Mononuclear cell (primary cell): Measurements from ENCODE around the gene ZNRF4. TPM values are rescaled to one million over a fixed set of nuclear protein-coding genes. Genes with fewer than 3 reads are reported as not detected.

ENCODE experiments used
- H3K27me3 ChIP-seq: 2 replicates; pipeline ENCODE4 v1.6.0; 2011; ENCODE audit warnings: low read length, control low read depth; ENCODE audit not compliant: insufficient read depth
- H3K4me1 ChIP-seq: 2 replicates; pipeline ENCODE4 v1.5.1; 2011; ENCODE audit warnings: mild to moderate bottlenecking, low read length, control low read depth; ENCODE audit not compliant: insufficient read depth
- H3K4me3 ChIP-seq: 2 replicates; pipeline ENCODE4 v1.5.1; 2011; ENCODE audit warnings: mild to moderate bottlenecking, low read length, moderate library complexity
- H3K9me3 ChIP-seq: 2 replicates; pipeline ENCODE4 v1.5.1; 2011; ENCODE audit warnings: low read depth, mild to moderate bottlenecking, control low read depth, low read length
- total RNA-seq: library from RNA; depleted of rRNA; stranded (reverse); fragments of >200 nt; gene quantifications from one replicate; pipeline ENCODE4 v1.2.3, GENCODE V29; 2012

ZNRF4 gene
- total RNA-seq, 1 donor: not detected

DNA sequence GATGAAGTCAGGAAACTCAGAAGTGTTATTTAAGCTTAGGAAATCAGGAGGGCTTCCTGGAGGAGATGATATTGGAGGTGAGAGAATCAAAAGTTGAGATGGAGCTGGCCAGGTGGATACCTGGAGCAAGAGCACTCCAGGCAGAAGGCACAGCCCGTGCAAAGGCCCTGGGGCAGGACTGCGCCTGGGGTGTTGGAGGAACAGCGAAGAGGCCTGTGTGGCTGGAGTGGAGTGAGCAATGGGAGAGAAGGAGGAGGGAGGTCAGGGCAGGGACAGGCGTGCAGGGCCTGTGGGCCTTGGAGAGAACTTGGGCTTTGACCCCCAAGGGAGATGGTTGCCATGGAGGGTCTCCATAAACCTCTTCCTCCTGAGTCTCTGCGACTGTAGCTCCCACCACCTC is 42.1 kb downstream of the ZNRF4 start:
- H3K4me3 ChIP-seq: no peak overlapping the region
- no peaks in the 10 kb centered on the region for H3K4me1 ChIP-seq
- peaks cover 9% of the 10 kb centered on the region for H3K27me3 ChIP-seq
- no peaks in the 10 kb centered on the region for H3K9me3 ChIP-seq

DNA sequence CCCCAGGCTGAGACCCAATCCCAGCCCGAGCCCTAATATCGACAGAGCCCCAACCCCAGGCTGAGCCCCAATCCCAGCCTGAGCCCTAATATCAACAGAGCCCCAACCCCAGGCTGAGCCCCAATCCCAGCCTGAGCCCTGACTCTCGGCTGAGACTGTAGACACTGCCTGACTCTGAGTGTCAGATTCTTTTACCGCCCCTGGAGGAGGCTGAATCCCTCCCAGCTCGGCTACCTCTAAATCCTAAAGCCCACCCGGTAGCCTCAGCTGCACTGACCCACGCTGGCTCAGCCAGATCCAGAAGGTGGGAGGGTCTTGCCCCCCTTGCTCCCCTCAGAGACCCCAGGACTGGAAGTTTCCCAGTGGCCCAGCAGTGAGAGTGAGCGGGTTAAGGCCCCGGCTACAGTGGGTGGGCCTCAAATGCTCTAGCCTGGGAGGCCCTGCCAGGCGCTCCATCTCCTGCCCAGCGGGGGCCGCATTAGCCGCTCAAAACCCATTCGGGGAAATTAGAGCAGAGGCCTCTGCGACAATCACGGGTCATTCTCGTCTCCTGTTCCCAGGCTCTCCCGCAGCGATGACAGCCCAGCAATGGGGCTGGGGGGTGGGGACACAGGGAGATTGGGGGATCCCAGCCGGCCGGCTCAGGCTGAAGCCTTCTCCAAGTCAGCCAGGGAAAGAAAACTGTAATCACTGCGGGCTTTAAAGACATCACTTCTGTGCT is 43.8 kb downstream of the ZNRF4 start:
- Histone ChIP-seq H3K9me3 (no peaks in the 10 kb centered on the region), H3K4me1 (no peaks in the 10 kb centered on the region), H3K4me3 (no peak overlapping the region), H3K27me3 (no peaks in the 10 kb centered on the region)

DNA sequence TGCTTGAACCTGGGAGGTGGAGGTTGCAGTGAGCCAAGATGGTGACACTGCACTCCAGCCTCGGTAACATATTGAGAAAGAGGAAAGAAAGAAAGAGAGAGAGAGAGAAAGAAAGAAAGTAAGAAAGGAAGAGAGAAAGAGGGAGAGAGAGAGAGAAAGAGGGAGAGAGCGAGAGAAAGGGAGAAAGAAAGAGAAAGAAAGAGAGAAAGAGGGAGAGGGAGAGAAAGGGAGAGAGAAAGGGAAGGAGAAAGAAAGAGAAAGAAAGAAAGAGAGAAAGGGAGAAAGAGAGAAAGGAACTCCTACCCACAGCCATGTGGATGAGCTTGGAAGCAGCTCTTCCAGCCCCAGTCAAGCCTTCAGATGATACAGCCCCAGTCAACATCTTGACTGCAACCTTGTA is 46.7 kb downstream of the ZNRF4 start:
- Histone ChIP-seq H3K4me3 (no peak overlapping the region), H3K27me3 (no peaks in the 10 kb centered on the region), H3K4me1 (no peaks in the 10 kb centered on the region), H3K9me3 (no peaks in the 10 kb centered on the region)

DNA sequence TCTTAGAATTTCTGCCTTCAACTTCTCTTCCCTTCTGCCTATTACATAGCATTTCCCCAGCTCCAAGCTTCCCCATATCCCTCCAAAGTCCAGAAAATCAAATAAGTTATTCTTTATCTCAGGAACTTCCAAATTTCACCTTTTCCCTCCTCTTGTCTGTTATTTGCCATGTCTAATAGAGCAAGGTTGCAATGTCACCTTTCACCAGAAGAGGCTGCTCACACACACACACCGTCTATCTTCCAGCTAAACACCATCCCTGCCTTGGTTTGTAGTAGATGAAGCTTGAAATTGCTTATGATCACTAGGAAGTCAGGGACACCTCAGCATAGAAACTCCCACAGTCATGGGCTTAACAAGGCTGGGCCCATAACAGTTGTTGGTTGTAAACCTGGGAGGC is 48.4 kb downstream of the ZNRF4 start:
- Histone ChIP-seq H3K9me3 (no peaks in the 10 kb centered on the region), H3K4me3 (no peak overlapping the region), H3K4me1 (no peaks in the 10 kb centered on the region), H3K27me3 (no peaks in the 10 kb centered on the region)

DNA sequence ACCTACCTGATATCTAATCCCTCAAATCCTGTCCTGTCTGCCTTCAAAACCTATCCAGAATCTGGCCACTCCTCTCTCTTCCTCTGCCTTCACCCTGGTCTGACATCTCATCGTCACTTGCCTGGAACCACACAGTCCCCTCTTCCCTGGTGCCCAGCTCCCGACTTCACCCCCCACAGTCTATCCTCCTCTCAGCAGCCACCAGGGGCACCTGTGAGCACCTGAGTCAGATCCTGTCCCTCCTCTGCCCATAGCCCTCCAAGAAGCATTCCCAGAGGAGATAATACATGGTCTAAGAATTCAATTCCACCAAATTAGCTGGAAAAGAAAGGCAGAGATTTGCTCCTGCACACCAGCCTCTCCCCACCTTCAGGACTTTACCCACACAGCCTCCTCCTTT is 48.9 kb downstream of the ZNRF4 start:
- Histone ChIP-seq H3K27me3 (no peaks in the 10 kb centered on the region), H3K9me3 (no peaks in the 10 kb centered on the region), H3K4me3 (no peak overlapping the region), H3K4me1 (no peaks in the 10 kb centered on the region)

Other genes with a start within 250 kb of the ZNRF4 start
- 5.9 TPM for gene PTPRS, start 114.6 kb upstream of the ZNRF4 start, total RNA-seq
- 0.84 TPM for gene TINCR, start 112.5 kb downstream of the ZNRF4 start, total RNA-seq
- gene SAFB2, start 167.4 kb downstream of the ZNRF4 start, total RNA-seq: 107 TPM
- gene SAFB, start 167.7 kb downstream of the ZNRF4 start, total RNA-seq: 140 TPM
- 8.5 TPM for gene MICOS13, start 225.1 kb downstream of the ZNRF4 start, total RNA-seq
- gene HSD11B1L, start 225.6 kb downstream of the ZNRF4 start, total RNA-seq: 3.5 TPM
- gene RPL36, start 234.9 kb downstream of the ZNRF4 start, total RNA-seq: 378 TPM